Cardiac fibroblast (primary cell): ENCODE data around the gene ARHGEF39.

Experiments used
- DNase-seq, 2 donors: peaks; one replicate each; pipeline versions ENCODE4 v3.0.0 to v3.0.0-alpha.2; 2010; ENCODE audit warnings: low read depth in 2 of 2
- H3K4me3 ChIP-seq, 2 donors: replicated peaks in 1 of 2; 1 replicate in 1 of 2; 2 replicates in 1 of 2; pipeline ENCODE4 v1.5.1; 2011; ENCODE audit warnings: low read depth in 2 of 2, low read length in 2 of 2, mild to moderate bottlenecking in 2 of 2, moderate library complexity in 1 of 2
- TF ChIP-seq, protein P1 (sequence below): IDR thresholded peaks from one replicate; pipeline ENCODE4 v1.5.1; 2011; ENCODE audit warnings: low read depth, mild to moderate bottlenecking, low read length, inconsistent platforms

Gene ARHGEF39

DNA sequence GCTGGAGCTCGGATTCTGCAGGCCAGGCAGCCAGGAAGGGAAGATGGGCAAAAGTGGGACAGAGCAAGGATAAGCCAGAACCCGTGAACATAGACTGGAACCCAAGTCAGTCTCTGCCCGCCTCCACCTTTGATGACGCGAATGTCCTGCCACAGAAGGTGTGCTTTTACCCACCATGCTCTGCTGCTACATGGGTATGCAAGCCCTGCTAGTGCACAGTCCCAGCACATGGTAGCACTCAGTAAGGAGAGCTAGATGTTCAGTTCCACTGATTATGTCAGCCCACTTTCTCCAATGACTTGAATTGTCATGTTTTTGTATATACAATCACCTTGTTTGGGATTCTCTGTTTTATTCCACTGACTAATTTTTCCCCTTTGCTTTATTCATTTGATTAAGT, 35.4 kb downstream of the ARHGEF39 start:
- DNase-seq: no peak
- TF ChIP-seq, protein P1, sequence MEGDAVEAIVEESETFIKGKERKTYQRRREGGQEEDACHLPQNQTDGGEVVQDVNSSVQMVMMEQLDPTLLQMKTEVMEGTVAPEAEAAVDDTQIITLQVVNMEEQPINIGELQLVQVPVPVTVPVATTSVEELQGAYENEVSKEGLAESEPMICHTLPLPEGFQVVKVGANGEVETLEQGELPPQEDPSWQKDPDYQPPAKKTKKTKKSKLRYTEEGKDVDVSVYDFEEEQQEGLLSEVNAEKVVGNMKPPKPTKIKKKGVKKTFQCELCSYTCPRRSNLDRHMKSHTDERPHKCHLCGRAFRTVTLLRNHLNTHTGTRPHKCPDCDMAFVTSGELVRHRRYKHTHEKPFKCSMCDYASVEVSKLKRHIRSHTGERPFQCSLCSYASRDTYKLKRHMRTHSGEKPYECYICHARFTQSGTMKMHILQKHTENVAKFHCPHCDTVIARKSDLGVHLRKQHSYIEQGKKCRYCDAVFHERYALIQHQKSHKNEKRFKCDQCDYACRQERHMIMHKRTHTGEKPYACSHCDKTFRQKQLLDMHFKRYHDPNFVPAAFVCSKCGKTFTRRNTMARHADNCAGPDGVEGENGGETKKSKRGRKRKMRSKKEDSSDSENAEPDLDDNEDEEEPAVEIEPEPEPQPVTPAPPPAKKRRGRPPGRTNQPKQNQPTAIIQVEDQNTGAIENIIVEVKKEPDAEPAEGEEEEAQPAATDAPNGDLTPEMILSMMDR: no peak
- no peak overlapping the region for H3K4me3 ChIP-seq

GRCh38 chr9:35628389-35628991, 36.5 kb downstream of the ARHGEF39 start:
- no peak overlapping the region for H3K4me3 ChIP-seq
- DNase-seq: no peak
- TF ChIP-seq, protein P1: no peak

GRCh38 chr9:35627575-35627974, 37.4 kb downstream of the ARHGEF39 start:
- TF ChIP-seq, protein P1: no peak
- H3K4me3 ChIP-seq: no peak overlapping the region
- DNase-seq: no peak

DNA sequence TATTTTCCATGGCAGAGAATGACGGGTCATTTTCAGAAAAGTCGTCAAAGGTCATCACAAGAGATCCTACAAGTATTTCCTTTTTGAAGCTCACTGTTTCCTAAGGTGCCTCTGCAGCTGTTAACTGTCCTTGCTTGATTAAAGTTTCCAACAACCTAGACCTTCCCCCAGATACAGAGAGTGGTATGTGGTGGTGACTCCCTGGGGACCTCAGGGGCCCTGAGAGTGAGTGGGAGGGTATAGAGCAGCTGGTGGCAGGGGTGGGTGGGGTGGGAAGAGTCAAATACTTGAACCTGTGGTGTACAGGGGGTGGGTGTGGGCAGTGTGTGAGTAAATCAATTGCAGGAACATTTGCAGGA, 45.2 kb downstream of the ARHGEF39 start:
- H3K4me3 ChIP-seq: no peak overlapping the region
- TF ChIP-seq, protein P1: no peak
- no peak for DNase-seq

- no peak overlapping the region for H3K4me3 ChIP-seq
- peak in 1 of 2 donors; percentile 6 for DNase-seq
- TF ChIP-seq, protein P1: no peak
Observed at GRCh38 chr9:35618854-35619799, 45.9 kb downstream of the ARHGEF39 start.

DNA sequence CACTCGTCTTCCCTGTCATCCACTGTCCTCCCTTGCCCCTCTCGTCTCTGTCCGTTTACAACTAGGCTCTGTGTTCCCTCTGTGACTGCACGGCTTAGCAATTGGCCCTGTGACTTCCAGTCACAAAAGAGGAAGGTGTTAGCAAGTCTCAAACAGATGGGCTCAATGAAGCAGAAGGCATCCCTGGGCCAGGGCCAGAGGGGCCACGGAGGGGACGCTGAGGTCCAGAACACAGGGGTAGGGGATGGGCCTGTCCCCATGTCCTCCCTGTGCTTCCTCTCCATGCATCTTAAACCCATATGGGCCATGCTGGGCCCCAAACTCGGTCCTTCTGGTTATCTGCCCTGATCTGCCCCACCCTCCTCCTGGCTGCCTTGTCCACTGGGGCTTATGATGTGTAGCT, 46.7 kb downstream of the ARHGEF39 start, which contains the start of gene CD72:
TSS of gene CD72 (minus strand) at position 89 of the 403 bp plus-strand sequence. CDS start 110 bp downstream, outside the sequence.
- DNase-seq: no peak
- TF ChIP-seq, protein P1: no peak
- H3K4me3 ChIP-seq: peak within 1 kb of the TSS; percentile 28 to 33
